Non-pigmented ciliary epithelial cell (primary cell): ENCODE results near the gene SOD1.

Experiments used
- DNase-seq: peaks from one replicate; pipeline ENCODE4 v3.0.0-alpha.2; 2010; ENCODE audit warnings: low read depth

Gene SOD1

DNA sequence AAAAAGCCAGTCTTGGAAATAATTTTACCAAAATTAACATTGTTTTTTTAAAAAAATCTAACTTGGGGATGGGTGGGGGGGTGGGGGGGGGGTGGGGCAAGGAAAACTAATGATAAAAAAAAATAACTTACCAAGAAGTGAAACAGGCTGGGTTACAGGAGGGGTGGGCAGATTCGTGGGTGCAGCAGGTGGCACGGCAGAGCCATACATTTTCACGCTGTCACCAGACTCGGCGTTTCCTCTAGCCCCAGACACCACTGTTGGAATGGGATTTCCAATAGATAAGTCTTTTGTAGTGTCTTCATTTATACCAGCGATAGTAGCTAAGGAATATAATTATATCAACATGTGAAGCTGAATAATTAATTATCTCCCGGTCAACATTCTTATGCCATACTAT, 25.4 kb downstream of the SOD1 start:
- DNase-seq: no peak

DNA sequence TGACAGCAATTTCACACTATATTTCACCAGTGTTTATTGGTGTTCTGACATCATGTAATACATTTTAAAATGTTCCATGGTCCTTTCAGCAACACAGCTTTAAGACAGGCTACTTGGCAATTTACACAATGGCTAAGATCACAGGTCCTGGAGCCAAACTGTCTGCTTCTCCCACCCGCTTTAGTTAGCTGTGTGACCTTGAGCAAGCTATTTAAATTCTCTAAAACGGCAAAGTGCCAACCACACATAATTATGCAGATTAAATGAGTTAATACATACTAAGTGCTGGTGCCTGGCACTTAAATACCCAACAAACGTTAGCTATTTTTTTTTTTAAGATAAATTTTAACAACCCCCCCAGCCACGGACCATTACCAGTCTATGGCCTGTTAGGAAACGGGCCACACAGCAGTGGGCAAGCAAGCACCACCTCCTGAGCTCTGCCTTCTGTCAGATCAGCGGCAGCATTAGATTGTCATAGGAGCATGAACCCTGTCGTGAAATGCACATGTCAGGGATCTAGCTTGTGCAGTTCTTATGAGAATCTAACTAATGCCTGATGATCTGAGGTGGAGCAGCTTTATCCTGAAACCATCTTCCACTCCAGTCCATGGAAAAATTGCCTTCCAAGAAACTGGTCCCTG, 26.9 kb downstream of the SOD1 start:
- DNase-seq: no peak

DNA sequence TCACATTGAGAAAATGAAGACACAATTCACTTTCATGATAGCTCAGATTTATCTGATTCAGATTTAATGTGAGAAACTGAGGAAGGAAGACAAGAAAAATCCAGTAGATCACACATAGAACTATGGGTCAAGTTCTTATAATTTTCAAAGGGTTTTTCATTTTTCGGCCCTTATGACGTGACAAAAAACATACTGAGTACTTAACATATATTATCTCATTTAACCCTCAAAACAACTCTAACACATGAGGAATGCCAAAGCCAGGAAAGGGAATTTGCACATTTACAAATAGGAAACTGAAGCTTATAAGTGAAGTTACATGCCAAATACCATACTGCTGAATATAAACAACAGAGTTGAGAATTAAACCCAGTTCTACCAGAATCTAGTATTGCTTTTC, 27.6 kb downstream of the SOD1 start:
- no peak for DNase-seq

DNA sequence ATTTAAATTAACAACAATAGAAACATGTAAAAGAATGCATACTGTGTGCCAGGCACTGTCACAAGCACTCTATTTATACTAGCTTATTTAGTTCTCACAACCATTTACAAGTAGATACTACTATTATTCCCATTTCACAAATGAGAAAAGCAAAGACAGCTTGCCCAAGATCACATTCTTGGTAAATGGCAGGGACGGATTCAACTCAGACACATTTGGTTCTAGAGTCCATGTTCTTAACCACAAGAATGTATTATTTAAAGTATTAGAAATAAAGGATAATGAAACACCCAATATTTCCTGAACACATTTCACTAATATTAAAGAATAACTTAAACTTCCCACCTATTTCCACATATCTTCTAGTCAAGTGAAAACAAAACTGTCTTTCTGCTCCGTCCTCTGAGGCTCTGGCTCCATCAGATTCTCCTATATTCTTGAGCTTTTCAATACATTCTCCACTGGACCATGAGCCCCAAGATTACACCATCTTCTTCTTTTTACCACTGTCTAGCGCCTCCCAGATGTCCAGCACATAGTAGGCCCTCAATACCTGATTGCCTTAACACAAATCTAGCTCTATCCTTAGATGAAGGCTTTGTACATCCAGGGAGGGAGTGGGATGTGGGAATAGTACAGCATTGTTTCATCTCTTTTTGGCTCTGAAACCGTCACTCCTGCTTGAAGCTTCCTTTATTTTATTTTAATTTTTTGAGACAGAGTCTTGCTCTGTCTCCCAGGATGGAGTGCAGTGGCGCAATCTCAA, 29.3 kb downstream of the SOD1 start:
- no peak for DNase-seq

DNA sequence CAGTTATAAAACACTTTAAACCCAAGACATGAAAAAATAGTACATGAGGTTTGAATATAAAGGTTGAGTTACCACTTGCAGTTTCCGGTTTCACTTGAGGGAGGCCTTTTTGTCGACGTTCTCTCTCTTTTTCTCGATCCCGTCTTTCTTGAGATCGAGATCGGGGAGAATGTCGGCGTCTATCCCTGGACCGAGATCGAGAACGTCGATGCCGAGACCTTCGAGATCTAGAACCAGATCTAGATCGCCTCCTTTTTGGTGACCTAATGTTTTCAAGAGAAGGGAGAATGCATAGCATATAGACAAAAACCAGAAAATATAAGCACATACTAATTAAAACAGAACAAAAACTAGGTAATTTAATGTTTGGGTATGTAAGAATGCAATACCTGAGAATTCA, 33.7 kb downstream of the SOD1 start:
- no peak for DNase-seq

DNA sequence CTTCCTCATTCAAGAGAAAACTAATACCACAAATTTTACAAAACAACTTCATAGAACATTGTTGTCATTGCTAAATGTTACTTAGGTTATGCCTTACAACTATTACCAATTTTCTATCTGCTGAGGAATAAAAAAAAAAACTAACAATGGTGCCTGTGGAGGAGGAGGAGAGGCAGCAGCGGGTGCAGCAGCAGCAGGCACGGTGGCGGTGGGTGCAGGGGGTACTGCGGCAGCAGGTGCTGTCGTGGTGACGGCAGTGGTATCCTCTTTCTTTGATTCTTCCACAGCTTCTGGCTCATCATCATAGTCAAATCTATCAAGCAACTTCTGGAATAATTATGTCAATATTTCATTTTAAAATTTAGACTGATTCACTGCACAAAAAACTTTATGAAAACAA, 36.9 kb downstream of the SOD1 start:
- no peak for DNase-seq

DNA sequence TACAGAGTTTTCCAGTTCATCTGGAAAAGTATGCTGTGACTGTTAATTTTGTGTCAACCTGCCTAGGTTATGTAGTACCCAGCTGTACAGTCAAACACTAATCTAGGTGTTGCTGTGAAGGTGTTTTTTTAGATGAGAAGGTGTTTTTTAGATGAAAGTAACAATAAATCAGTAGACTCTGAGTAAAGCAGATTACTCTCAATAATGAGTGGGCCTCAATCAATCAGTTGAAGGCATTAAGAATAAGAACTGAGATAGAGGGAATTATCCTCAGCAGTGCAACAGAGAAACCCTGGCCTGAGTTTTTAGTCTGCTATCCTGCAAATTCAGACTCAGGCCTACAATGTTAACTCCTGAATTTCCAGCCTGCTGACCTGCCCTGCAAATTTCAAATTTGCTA, 39.0 kb downstream of the SOD1 start:
- DNase-seq: no peak

DNA sequence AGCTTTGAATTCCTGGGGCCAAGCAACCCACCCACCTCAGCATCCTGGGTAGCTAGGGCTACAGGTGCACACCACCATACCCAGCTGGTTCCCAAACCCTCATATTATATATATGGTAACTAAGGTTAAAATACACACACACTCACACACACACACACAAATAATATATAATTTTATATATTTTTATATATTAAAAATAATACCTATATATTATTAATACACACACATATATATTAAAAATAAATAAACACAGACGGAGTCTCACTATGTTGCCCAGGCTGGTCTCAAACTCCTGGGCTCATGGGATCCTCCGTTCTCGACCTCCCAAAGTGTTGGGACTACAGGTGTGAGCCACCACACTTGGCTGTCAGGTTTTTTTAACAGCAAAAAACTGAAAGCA, 40.5 kb downstream of the SOD1 start:
- no peak for DNase-seq

DNA sequence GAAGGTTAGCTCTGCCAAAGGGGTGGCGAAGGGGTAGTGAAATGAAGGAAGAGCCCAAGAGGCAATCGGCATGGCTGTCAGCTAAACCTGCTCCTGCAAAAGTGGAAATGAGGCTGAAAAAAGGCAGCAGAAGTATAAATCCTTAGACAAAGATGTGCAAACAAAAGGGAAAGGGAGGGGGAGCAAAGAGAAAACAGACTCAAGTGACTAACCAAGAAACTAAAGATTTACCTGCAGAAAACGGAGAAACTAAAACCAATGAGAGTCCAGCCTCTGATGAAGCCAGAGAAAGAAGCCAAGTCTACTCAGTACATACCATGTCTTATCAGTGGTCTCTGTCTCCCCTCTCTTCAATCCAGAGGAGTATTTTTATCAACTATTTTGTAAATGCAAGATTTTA, 47.1 kb downstream of the SOD1 start:
- no peak for DNase-seq

DNA sequence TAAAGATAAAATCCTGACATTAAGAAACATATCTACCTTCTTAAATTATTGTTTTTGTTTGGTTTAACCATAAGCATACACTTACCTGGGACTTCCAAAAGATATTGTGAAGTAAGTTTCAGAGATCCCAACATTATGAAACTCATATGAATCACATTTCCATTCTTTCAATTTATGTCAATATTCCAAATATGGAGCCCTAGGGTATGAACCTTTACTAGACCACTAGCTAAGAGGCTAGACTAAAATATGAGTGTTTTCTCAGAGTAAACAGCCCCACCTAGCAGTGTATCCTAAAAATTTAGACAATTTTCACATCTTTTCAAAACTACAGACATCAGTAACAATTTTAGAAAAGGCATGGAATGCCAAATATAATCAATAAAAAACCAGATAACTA, 48.0 kb downstream of the SOD1 start:
- no peak for DNase-seq

DNA sequence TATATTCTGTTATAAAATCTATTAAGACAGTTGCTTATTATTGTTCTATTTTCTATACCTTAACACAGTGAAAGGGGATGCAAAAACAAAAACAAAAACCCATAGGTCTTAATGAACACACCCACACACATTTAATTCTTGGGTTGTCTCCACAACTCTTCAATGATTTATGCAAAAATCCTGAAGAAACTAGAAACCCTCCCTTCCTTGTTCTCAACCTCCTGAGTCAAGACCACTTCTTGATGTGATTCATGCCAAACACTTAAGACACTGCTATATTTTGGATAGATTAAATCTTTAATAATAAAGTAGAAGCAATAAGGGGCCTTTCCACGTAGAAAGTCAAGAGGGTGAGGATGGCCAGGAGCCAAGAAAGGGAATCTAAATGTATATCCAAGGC, 49.0 kb downstream of the SOD1 start:
- no peak for DNase-seq

DNA sequence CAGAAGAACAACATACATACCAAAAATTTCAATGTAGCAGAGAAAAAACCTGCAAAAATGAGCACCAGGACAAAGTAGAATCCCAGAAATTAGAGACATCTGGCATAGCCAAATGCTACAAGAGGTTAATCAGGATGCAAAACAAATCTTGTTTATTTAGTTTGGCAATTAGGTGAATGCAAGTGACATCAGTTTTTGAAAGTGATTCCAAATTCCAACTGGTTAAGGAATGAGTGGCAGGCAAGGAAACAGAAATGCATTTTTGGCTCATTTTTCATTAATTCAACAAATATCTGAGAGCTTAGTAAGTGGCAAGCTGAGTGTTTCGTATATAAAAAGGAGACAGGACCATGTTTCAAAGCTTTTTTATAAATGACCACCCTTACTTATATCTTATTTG, 51.1 kb downstream of the SOD1 start:
- DNase-seq: peak; percentile 19

DNA sequence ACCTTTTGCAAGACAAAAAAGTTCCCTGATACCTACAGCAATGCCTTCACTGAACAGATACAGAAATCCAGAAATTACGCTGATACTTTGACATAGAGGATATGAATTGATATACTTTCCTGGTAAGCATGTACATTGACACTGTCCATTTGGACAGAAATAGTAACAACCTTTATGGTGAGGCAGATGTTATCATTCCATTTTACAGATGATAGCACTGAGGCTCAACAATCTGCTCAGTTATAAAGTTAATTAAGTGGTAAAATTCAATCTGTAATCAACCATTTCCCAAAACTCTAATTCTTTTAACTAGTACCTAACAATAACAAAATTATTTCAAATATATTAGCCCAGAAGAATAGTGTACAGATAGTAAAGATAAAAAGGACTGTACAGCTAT, 51.8 kb downstream of the SOD1 start:
- no peak for DNase-seq

DNA sequence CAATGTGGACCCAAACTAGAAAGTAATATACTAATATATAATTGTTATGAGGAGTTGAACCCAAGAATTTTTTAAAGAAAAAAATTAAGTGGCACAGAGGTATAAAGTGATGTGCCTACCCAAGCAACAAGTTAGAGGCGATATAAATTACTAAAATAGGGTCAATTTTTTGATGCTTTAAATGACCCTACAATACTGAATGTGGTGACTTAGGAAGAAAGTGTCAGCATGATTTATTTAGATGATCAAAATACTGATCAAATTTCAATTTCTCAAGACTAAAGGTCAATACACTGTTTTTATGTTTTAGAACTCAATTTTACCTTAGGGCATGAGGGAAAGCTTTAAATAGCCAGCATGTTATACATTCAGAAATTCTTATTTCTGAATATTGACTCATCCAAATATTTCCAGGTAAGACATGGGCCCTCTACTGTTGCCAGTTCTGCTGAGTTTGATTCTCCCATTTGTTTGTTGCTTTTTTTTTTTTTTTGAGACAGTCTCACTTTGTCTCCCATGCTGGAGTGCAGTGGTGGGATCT, 52.3 kb downstream of the SOD1 start:
- DNase-seq: no peak

DNA sequence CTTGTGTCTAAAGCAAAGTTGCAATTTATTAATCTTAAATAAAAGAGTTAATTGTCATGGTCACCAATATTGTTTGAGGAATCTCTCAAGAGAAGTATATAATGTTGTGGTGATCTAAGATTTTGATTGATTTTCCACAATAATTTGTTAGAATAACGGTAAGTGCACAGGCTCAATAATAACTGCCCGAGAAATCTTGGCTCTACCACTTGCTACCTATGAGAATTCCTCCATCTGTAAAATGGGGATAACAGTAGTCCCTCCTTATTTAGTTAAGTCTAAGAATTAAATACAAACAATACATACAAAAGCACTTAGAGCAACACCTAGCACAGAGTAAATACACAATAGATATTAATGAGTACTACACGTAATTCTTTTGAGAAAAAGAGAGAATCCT, 53.6 kb downstream of the SOD1 start:
- DNase-seq: no peak

DNA sequence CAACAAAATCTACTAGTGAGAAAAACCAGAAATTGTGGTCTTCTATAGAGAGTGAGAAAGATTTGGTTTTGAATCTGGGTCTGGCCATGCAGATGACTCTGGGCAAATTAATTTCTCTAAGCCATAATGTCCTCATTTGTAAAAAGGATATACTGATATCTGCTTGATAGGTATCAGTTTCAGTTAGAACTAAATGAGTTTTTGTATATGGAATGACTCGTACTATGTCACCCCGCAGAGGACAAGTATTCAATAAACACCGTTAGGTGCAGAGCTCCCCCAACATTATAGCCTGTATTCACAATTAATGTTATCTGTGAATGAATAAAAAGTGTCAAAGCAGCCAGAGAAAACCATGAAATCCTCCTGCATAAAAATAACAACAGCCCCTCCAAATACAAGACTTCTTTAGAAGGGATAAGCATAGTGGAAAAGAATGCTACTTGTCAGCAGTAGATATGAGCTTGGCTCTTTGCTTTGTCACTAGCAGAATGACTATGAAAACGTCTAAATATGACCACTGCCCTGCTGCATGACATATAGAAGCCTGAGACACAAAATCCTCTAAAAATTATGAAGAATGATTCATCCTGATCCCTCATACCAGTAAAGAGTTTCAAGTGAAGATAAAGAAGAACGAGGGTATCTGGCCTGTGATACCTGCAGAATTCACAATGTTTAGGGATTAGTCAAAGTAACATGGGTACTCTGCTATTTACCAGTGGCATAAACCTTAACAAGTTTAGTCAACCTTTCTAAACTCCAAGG, 54.7 kb downstream of the SOD1 start:
- DNase-seq: no peak

DNA sequence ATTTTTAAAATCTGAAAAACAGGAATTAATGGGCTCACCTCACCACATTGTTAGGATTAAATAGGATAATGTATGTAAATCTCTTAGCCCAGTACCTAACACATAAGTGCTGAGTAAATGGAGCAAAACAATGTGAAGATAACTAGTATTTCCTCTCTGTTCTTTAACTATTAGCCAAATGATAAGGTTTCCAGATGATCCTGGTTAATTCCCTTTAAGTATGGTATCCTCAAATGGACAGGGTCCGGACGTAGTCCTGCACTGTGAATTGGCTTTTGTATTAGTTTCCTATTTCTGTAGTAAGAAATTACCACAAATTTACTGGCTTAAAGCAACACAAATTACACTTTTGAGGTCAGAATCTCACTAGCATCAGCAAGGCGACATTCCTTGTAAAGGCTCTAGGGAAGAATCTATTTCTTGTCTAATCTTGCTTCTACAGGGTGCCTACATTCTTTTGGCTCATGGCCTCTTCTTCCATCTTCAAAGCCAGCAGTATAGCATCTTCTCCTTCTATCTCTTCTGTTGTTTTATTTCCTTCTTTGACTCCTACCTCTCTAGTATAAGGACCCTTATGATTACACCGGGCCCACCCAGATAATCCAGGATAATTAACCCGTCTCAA, 55.4 kb downstream of the SOD1 start:
- no peak for DNase-seq

DNA sequence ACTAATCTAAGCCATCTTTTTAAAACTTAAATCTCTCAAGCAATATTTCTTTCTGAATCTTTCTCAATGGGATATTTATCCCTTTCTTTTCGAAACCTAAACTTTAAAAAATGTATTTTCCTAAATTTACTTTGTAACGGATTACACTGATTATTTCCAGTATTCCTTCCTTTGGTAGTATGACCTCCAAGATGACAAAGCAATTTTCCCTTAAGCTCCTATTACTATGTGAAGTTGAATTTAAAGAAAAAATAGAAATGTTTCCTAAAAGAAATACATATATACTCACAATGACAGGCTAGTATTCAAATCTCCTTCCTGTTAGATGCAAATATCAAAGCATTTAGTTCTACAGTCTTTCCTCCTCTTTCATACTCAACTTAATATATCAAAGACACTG, 56.6 kb downstream of the SOD1 start:
- DNase-seq: no peak
